HFFc6 (cell line): ENCODE data around the gene CNTNAP5. TPM values are rescaled to one million over a fixed set of nuclear protein-coding genes. Genes with fewer than 3 reads are reported as not detected.

Experiments used
- DNase-seq: peaks from one replicate; pipeline ENCODE4 v3.0.0-alpha.2; 2018
- H3K27ac Mint-ChIP-seq: 2 replicates; pipeline ENCODE4 v1.8.0; 2020; ENCODE audit warnings: mild to moderate bottlenecking, mixed read lengths
- H3K27me3 Mint-ChIP-seq: 2 replicates; pipeline ENCODE4 v1.8.0; 2021; ENCODE audit warnings: mild to moderate bottlenecking, moderate library complexity, mixed read lengths; ENCODE audit not compliant: insufficient read depth
- H3K36me3 Mint-ChIP-seq: 2 replicates; pipeline ENCODE4 v1.8.0; 2021; ENCODE audit warnings: low read depth, mixed read lengths
- H3K4me1 Mint-ChIP-seq: 2 replicates; pipeline ENCODE4 v1.8.0; 2020; ENCODE audit warnings: low read depth, mixed read lengths
- H3K4me3 Mint-ChIP-seq: 2 replicates; pipeline ENCODE4 v1.8.0; 2020; ENCODE audit warnings: mild to moderate bottlenecking, moderate library complexity, mixed read lengths
- H3K9me3 Mint-ChIP-seq: 2 replicates; pipeline ENCODE4 v1.8.0; 2020; ENCODE audit warnings: mild to moderate bottlenecking, mixed read lengths
- total RNA-seq, 6 experiments: library from RNA; stranded (reverse); fragmentation: NEBNext Ultra II Directional; extraction: Animal tissue kit (Norgen Biotek cat#: 25700); gene quantifications; 2 replicates in 1 of 6; 3 replicates in 5 of 6; pipeline ENCODE4 v1.2.3, GENCODE V29; 2021
- TF ChIP-seq, protein P1 (sequence below): fragments of 200-600 bp; sonication (generic); IDR thresholded peaks from 2 replicates; pipeline ENCODE4 v1.5.0; 2021; ENCODE audit warnings: antibody characterized with exemption, mild to moderate bottlenecking

The CNTNAP5 gene
- total RNA-seq, 6 experiments from 2014 or later = not detected

DNA sequence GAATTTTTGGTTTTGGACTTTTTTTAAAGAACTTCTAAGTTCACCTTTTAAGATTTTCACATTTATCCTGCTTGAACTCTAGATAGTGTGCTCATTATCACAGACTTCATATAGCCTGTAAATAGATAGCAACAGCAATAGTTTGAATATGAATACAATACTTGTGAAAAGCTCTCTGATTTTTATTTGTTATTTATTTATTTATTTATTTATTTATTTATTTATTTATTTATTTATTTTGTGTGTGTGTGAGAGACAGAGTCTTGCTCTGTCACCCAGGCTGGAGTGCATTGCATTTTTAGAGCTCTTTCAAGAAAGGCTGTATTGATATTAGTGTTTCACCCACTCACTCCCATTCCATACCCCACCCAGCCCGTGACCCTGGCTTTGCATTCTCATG lies 153.6 kb downstream of the CNTNAP5 start:
- TF ChIP-seq, protein P1, sequence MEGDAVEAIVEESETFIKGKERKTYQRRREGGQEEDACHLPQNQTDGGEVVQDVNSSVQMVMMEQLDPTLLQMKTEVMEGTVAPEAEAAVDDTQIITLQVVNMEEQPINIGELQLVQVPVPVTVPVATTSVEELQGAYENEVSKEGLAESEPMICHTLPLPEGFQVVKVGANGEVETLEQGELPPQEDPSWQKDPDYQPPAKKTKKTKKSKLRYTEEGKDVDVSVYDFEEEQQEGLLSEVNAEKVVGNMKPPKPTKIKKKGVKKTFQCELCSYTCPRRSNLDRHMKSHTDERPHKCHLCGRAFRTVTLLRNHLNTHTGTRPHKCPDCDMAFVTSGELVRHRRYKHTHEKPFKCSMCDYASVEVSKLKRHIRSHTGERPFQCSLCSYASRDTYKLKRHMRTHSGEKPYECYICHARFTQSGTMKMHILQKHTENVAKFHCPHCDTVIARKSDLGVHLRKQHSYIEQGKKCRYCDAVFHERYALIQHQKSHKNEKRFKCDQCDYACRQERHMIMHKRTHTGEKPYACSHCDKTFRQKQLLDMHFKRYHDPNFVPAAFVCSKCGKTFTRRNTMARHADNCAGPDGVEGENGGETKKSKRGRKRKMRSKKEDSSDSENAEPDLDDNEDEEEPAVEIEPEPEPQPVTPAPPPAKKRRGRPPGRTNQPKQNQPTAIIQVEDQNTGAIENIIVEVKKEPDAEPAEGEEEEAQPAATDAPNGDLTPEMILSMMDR = no peak
- no peak for DNase-seq
- H3K9me3 Mint-ChIP-seq = peaks cover 43% of the 10 kb centered on the region
- H3K36me3 Mint-ChIP-seq = no peaks in the 10 kb centered on the region; the same call in 1 of the 2 replicates
- H3K27me3 Mint-ChIP-seq = no peaks in the 10 kb centered on the region
- H3K4me3 Mint-ChIP-seq = no peak overlapping the region
- no peak overlapping the region for H3K27ac Mint-ChIP-seq
- no peaks in the 10 kb centered on the region for H3K4me1 Mint-ChIP-seq

- no peak for DNase-seq
- no peak overlapping the region for H3K4me3 Mint-ChIP-seq
- TF ChIP-seq, protein P1 = no peak
- no peaks in the 10 kb centered on the region; the same call in 1 of the 2 replicates for H3K36me3 Mint-ChIP-seq
- H3K4me1 Mint-ChIP-seq = no peaks in the 10 kb centered on the region
- H3K27me3 Mint-ChIP-seq = no peaks in the 10 kb centered on the region
- peaks cover 48% of the 10 kb centered on the region for H3K9me3 Mint-ChIP-seq
- H3K27ac Mint-ChIP-seq = no peak overlapping the region
These were observed 155.5 kb downstream of the CNTNAP5 start for GRCh38 chr2:124180635-124181034.

- no peak overlapping the region for H3K4me3 Mint-ChIP-seq
- peaks cover 31% of the 10 kb centered on the region for H3K9me3 Mint-ChIP-seq
- H3K36me3 Mint-ChIP-seq = no peaks in the 10 kb centered on the region; the same call in 1 of the 2 replicates
- no peaks in the 10 kb centered on the region for H3K4me1 Mint-ChIP-seq
- DNase-seq = no peak
- H3K27me3 Mint-ChIP-seq = no peaks in the 10 kb centered on the region
- no peak overlapping the region for H3K27ac Mint-ChIP-seq
- TF ChIP-seq, protein P1 = no peak
These were observed 161.7 kb downstream of the CNTNAP5 start for GRCh38 chr2:124186801-124187200.

- Mint-ChIP-seq H3K36me3 (peaks cover 4% of the 10 kb centered on the region; the same call in 1 of the 2 replicates), H3K4me1 (no peaks in the 10 kb centered on the region), H3K4me3 (no peak overlapping the region), H3K9me3 (peaks cover 31% of the 10 kb centered on the region), H3K27me3 (no peaks in the 10 kb centered on the region), H3K27ac (no peak overlapping the region)
- DNase-seq = no peak
- TF ChIP-seq, protein P1 = no peak
These were observed 162.9 kb downstream of the CNTNAP5 start for GRCh38 chr2:124187948-124188347.

DNA sequence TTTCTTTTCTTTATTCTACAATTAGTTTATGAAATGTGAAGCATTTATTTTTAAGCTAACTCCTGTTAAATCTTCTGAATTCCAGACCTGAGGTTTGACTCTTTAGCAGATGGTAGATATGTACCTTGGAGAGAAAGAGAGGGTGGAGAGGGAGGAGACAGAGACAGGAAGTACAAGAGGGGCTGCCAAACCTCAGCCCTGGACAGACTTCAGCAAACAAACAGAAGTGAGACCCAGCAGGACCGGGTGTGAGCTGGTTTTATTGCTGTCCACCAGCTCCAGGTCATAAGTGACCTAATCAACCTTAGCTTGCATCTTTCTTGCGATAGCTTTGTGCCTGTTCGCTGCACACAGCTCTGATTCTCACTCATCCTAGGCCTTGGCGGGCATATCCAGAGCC lies 168.6 kb downstream of the CNTNAP5 start:
- Mint-ChIP-seq H3K9me3 (peaks cover 32% of the 10 kb centered on the region), H3K27me3 (no peaks in the 10 kb centered on the region), H3K27ac (no peak overlapping the region), H3K36me3 (peaks cover 4% of the 10 kb centered on the region; the same call in 1 of the 2 replicates), H3K4me3 (no peak overlapping the region), H3K4me1 (no peaks in the 10 kb centered on the region)
- TF ChIP-seq, protein P1 = no peak
- no peak for DNase-seq

- H3K9me3 Mint-ChIP-seq = peaks cover 65% of the 10 kb centered on the region
- H3K36me3 Mint-ChIP-seq = no peaks in the 10 kb centered on the region
- no peak overlapping the region for H3K27ac Mint-ChIP-seq
- TF ChIP-seq, protein P1 = no peak
- DNase-seq = no peak
- no peak overlapping the region for H3K4me3 Mint-ChIP-seq
- no peaks in the 10 kb centered on the region for H3K4me1 Mint-ChIP-seq
- no peaks in the 10 kb centered on the region for H3K27me3 Mint-ChIP-seq
These were observed 176.6 kb downstream of the CNTNAP5 start for GRCh38 chr2:124201713-124202112.
